Measurements from ENCODE around the gene CHST10. TPM values are rescaled to one million over a fixed set of nuclear protein-coding genes. Genes with fewer than 3 reads are reported as not detected.

Gene CHST10
- total and polyA plus RNA-seq, 9 donors, result 10.0 to 23.7 (median 15.8) TPM

- Histone ChIP-seq H3K4me3 (no peak overlapping the region), H3K9me3 (no peaks in the 10 kb centered on the region), H3K27me3 (no peaks in the 10 kb centered on the region), H3K27ac (no peak overlapping the region), H3K4me1 (ENCODE audit: insufficient read depth) (no peaks in the 10 kb centered on the region), H3K36me3 (no peaks in the 10 kb centered on the region)
- 92 to 95% (median 93%) methylated on average over 4 of the region's 4 CpGs for WGBS, 3 donors
- DNase-seq, result no peak
- no peak for TF ChIP-seq EP300 (IDR thresholded peaks at IDR 0.05)
- no peak for TF ChIP-seq POLR2A (IDR thresholded peaks at IDR 0.05)
- TF ChIP-seq CTCF (IDR thresholded peaks at IDR 0.05), result no peak
- intact Hi-C loops (cut with DNase I), result no loop called here
These were observed 3.9 kb downstream of the CHST10 start for GRCh38 chr2:100413571-100413970.

DNA sequence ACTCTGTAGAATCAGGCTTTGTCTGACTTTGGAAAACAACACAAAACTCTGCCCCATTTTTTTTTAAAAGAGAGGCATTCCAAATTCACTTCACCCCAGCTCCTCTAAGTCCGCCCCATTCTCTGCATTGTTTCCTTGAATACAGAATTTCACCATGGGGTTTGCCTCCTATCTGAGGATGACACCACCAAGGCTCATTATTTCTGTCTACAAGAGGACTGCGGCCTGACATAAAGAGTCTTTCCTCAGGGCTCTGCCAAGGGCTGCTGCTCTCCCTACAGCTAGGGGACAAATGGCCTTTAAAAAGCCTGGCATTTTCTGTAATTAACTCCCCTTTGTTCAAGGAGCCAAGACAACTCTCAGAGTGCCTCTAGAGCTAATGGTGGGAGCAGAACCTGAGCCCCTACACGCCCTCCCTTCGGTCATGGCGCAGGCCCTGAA, 4.6 kb downstream of the CHST10 start:
- no peak for TF ChIP-seq POLR2A (IDR thresholded peaks at IDR 0.05)
- TF ChIP-seq EP300 (IDR thresholded peaks at IDR 0.05), result no peak
- TF ChIP-seq CTCF (IDR thresholded peaks at IDR 0.05), result no peak
- WGBS, 3 donors, result 96 to 98% (median 97%) methylated on average over 5 of the region's 5 CpGs

DNA sequence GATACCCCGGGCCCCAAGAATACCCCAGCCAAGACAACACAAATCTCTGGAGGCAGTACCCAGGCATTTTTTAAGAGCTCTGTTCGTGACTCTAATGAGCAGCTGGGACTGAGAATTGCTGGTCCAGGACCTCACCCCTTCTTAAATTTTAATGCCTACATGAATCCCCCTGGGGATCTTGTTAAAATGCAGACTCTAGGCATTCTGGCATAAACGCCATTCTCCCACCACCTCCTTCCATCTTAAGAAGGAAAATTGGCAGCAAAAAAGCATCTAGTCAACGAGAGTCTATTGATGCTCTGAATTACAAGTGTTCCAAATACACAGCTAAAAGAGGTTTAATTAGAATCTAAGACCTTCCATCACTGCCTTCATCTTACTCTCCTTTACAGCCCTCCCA, 5.0 kb downstream of the CHST10 start:
- H3K27me3 ChIP-seq, result no peaks in the 10 kb centered on the region
- no peaks in the 10 kb centered on the region for H3K4me1 ChIP-seq (ENCODE audit: insufficient read depth)
- no peak for TF ChIP-seq EP300 (IDR thresholded peaks at IDR 0.05)
- TF ChIP-seq POLR2A (IDR thresholded peaks at IDR 0.05), result no peak
- no peak for TF ChIP-seq CTCF (IDR thresholded peaks at IDR 0.05)
- no peak for DNase-seq
- no peaks in the 10 kb centered on the region for H3K36me3 ChIP-seq
- H3K9me3 ChIP-seq, result no peaks in the 10 kb centered on the region
- intact Hi-C loops (cut with DNase I), result no loop called here
- 91 to 97% (median 92%) methylated on average over 4 of the region's 4 CpGs for WGBS, 3 donors
- H3K27ac ChIP-seq, result no peak overlapping the region
- H3K4me3 ChIP-seq, result no peak overlapping the region

More for the DNA sequence above, 4.6 kb downstream of the CHST10 start:
- Histone ChIP-seq H3K36me3 (no peaks in the 10 kb centered on the region), H3K27ac (no peak overlapping the region), H3K27me3 (no peaks in the 10 kb centered on the region), H3K4me3 (no peak overlapping the region), H3K4me1 (ENCODE audit: insufficient read depth) (no peaks in the 10 kb centered on the region), H3K9me3 (no peaks in the 10 kb centered on the region)
- intact Hi-C loops (cut with DNase I), result no loop called here
- no peak for DNase-seq

DNA sequence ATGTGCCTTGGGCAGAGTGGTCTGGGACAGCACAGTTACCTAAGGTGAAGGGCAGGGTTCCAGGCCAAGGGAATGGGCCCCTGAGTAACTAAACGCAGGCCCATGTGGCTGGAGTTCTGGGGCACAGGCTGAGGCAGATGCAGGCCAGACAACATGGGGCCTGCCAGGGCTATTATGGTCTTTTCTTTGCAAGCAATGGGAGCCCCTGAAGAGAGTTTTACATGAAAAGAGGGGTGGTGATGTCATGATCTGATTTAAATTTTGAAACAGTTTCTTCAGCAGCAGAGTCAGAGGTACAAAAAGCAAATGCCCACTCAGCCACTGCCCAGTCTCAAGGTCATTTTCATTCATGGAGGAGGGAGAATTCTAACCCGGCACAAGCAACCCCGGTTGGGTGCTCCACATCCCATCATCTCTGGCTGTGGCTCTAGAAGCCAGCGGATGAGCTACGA, 5.6 kb downstream of the CHST10 start:
- WGBS, 3 donors, result 92 to 95% (median 95%) methylated on average over 5 of the region's 5 CpGs
- TF ChIP-seq CTCF (IDR thresholded peaks at IDR 0.05) (no peak), EP300 (IDR thresholded peaks at IDR 0.05) (no peak), POLR2A (IDR thresholded peaks at IDR 0.05) (no peak)
- Histone ChIP-seq H3K27ac (no peak overlapping the region), H3K36me3 (no peaks in the 10 kb centered on the region), H3K4me1 (ENCODE audit: insufficient read depth) (no peaks in the 10 kb centered on the region), H3K9me3 (no peaks in the 10 kb centered on the region), H3K27me3 (no peaks in the 10 kb centered on the region), H3K4me3 (no peak overlapping the region)
- intact Hi-C loops (cut with DNase I), result no loop called here
- no peak for DNase-seq
